B cell (primary cell): ENCODE data around the gene PCDH1. TPM values are rescaled to one million over a fixed set of nuclear protein-coding genes. Genes with fewer than 3 reads are reported as not detected.

Source experiments
- ATAC-seq: fragments of 200-7000 bp; cut with Tn5 transposase; one replicate; pipeline ENCODE4 v1.10.0; 2021; ENCODE audit warnings: low read depth, mild to moderate bottlenecking, moderate number of reproducible peaks, moderate library complexity
- CTCF ChIA-PET: fragments of 350-600 bp; sonication (Branson Sonifier 250); formaldehyde crosslinking; loops from one replicate; lab custom pipeline; 2021; ENCODE audit warnings: antibody characterized with exemption, inconsistent platforms; lab: Charles Lee
- POLR2A ChIA-PET: fragments of 350-600 bp; sonication (Branson Sonifier 250); formaldehyde crosslinking; loops from one replicate; lab custom pipeline; 2021; ENCODE audit warnings: antibody characterized with exemption; lab: Charles Lee
- DNase-seq: peaks from one replicate; pipeline ENCODE4 v3.0.0; 2013
- H2AFZ ChIP-seq: 2 replicates; pipeline ENCODE4 v1.6.1; 2012; ENCODE audit warnings: mild to moderate bottlenecking, low read depth, low read length; ENCODE audit not compliant: insufficient read depth, poor library complexity, severe bottlenecking
- H3K27ac ChIP-seq, 2 donors: 1 replicate in 1 of 2; 2 replicates in 1 of 2; pipeline ENCODE4 v1.5.1; 2012 to 2013; ENCODE audit warnings: low read length in 2 of 2, mild to moderate bottlenecking in 2 of 2, moderate library complexity in 1 of 2
- H3K27me3 ChIP-seq, 4 experiments: fragments of 200-600 bp in 1 of 4; sonication (generic) in 1 of 4; replicated peaks in 1 of 4; 1 replicate in 2 of 4; 2 replicates in 2 of 4; pipeline versions ENCODE4 v1.6.1 to v1.7.0; 2013 to 2016; ENCODE audit warnings: low read length in 3 of 4, mild to moderate bottlenecking in 2 of 4, mixed read lengths in 1 of 4, moderate library complexity in 1 of 4; ENCODE audit not compliant: insufficient read depth in 4 of 4, control insufficient read depth in 3 of 4; ENCODE audit errors: control extremely low read depth in 1 of 4
- H3K36me3 ChIP-seq, 2 experiments: replicated peaks in 1 of 2; 1 replicate in 1 of 2; 2 replicates in 1 of 2; pipeline versions ENCODE4 v1.6.1 to v1.7.1; 2013; ENCODE audit warnings: low read length in 1 of 2; ENCODE audit not compliant: insufficient read depth in 2 of 2, control insufficient read depth in 1 of 2; ENCODE audit errors: control extremely low read depth in 1 of 2, extremely low read depth in 1 of 2
- H3K4me1 ChIP-seq, 2 donors: fragments of 200-600 bp in 1 of 2; sonication (generic) in 1 of 2; 1 replicate in 1 of 2; 2 replicates in 1 of 2; pipeline versions ENCODE4 v1.5.1 to v1.6.1; 2013 to 2017; ENCODE audit warnings: low read length in 2 of 2; ENCODE audit not compliant: control insufficient read depth in 2 of 2, insufficient read depth in 2 of 2
- H3K4me2 ChIP-seq: replicated peaks from 2 replicates; pipeline ENCODE3; 2012; ENCODE audit warnings: mild to moderate bottlenecking, low read depth, low read length; ENCODE audit not compliant: poor library complexity, severe bottlenecking
- H3K4me3 ChIP-seq, 5 experiments: fragments of 200-600 bp in 1 of 5; sonication (generic) in 1 of 5; 1 replicate in 3 of 5; 2 replicates in 2 of 5; pipeline versions ENCODE4 v1.5.1 to v1.7.0; 2011 to 2016; ENCODE audit warnings: low read length in 4 of 5, mild to moderate bottlenecking in 4 of 5, low read depth in 2 of 5, control low read depth in 1 of 5, moderate library complexity in 1 of 5; ENCODE audit not compliant: insufficient read depth in 1 of 5; ENCODE audit errors: control extremely low read depth in 1 of 5, extremely low read depth in 1 of 5
- H3K79me2 ChIP-seq: fragments of 200-600 bp; sonication (generic); one replicate; pipeline ENCODE4 v1.6.0; 2016; ENCODE audit warnings: low read length; ENCODE audit not compliant: control insufficient read depth, insufficient read depth
- H3K9ac ChIP-seq: fragments of 200-600 bp; sonication (generic); 2 replicates; pipeline ENCODE4 v1.6.1; 2017; ENCODE audit warnings: mild to moderate bottlenecking, low read length, moderate library complexity
- H3K9me3 ChIP-seq, 3 donors: one replicate each; pipeline versions ENCODE4 v1.6.1 to v1.7.1; 2013; ENCODE audit warnings: low read length in 2 of 3; ENCODE audit not compliant: control insufficient read depth in 2 of 3, insufficient read depth in 1 of 3; ENCODE audit errors: control extremely low read depth in 1 of 3
- H4K20me1 ChIP-seq: 2 replicates; pipeline ENCODE4 v1.6.0; 2012; ENCODE audit warnings: mild to moderate bottlenecking, low read length; ENCODE audit not compliant: insufficient read depth, control insufficient read depth, poor library complexity, severe bottlenecking
- H3K27ac Mint-ChIP-seq: one replicate; pipeline ENCODE4 v1.8.0; 2021; ENCODE audit warnings: mixed read lengths
- H3K27me3 Mint-ChIP-seq: one replicate; pipeline ENCODE4 v1.8.0; 2021; ENCODE audit warnings: mixed read lengths
- H3K4me1 Mint-ChIP-seq: one replicate; pipeline ENCODE4 v1.8.0; 2021; ENCODE audit warnings: mixed read lengths
- H3K4me3 Mint-ChIP-seq: one replicate; pipeline ENCODE4 v1.8.0; 2021; ENCODE audit warnings: mixed read lengths
- H3K9me3 Mint-ChIP-seq: one replicate; pipeline ENCODE4 v1.8.0; 2022; ENCODE audit warnings: mixed read lengths; ENCODE audit not compliant: insufficient read depth
- CTCF ChIP-seq: fragments of 200-600 bp; IDR thresholded peaks from one replicate; pipeline ENCODE4 v1.8.0; 2022; ENCODE audit warnings: antibody characterized with exemption, mild to moderate bottlenecking
- EZH2 ChIP-seq: IDR thresholded peaks from 2 replicates; pipeline ENCODE4 v1.6.1; 2012; ENCODE audit warnings: borderline replicate concordance, low read depth, mild to moderate bottlenecking, moderate library complexity, low read length; ENCODE audit not compliant: insufficient read depth, poor library complexity, severe bottlenecking
- WGBS: methylation state at CpG from one replicate; pipeline ENCODE4 v1.1.5; 2013; ENCODE audit warnings: missing lambda C conversion rate; ENCODE audit not compliant: insufficient coverage; 5-methylcytosine and 5-hydroxymethylcytosine counted together
- intact Hi-C: fragments of 100-400 bp; cut with micrococcal nuclease; formaldehyde crosslinking; loops from one replicate; pipeline ENCODE4 v1.10.0; 2022
- polyA plus RNA-seq: library from polyadenylated mRNA; depleted of rRNA; stranded (reverse); fragments of >200 nt; gene quantifications from 2 replicates; pipeline ENCODE4 v1.2.3, GENCODE V29; 2012
- total RNA-seq, 2 donors: library from RNA; stranded (reverse); fragments of 120-200 nt in 1 of 2; gene quantifications; 1 replicate in 1 of 2; 2 replicates in 1 of 2; pipeline versions ENCODE4 v1.2.3 to v1.2.4, GENCODE V29; 2013 to 2022

The PCDH1 gene
- total and polyA plus RNA-seq, 2 donors (not counting 1 experiment from before 2014, with no cell fraction given), result 0.06 TPM; not detected in 1

GRCh38 chr5:141876628-141877355 lies 1.4 kb downstream of the PCDH1 start:
- no peaks in the 10 kb centered on the region for H3K79me2 ChIP-seq
- peaks cover 75% of the 10 kb centered on the region for H3K27me3 Mint-ChIP-seq
- H3K9me3 Mint-ChIP-seq, result no peaks in the 10 kb centered on the region
- no peak overlapping the region for H3K27ac ChIP-seq
- TF ChIP-seq CTCF (no peak), EZH2 (peak; percentile 58)
- peak overlapping the region; percentile 80 for H3K4me2 ChIP-seq
- ChIA-PET POLR2A (no interaction called here), CTCF (interaction anchor here (0.9 to 6.3 kb wide), 6 partner anchors 19 to 268 kb away, joined by 3 to 103 read pairs (median 25); partner anchors contain the start of gene RNF14)
- peaks cover 29% of the 10 kb centered on the region for H3K4me1 Mint-ChIP-seq
- H3K4me3 Mint-ChIP-seq, result peak overlapping the region; percentile 79
- no peak overlapping the region for H3K27ac Mint-ChIP-seq
- intact Hi-C loops, result loop anchor here (5.0 kb wide), 1 partner anchor 46 kb away; the partner anchor contains the start of gene DELE1
- peaks cover 5% of the 10 kb centered on the region for H4K20me1 ChIP-seq
- H3K27me3 ChIP-seq, result peaks cover 0 to 74% (median 41%) of the 10 kb centered on the region in 4 experiments
- H2AFZ ChIP-seq, result peak overlapping the region; percentile 3
- WGBS, result 7% methylated on average over 42 of the region's 42 CpGs
- H3K4me3 ChIP-seq, result peak overlapping the region in 1 of 5 experiments; percentile 19
- peaks cover 0 to 16% (median 0%) of the 10 kb centered on the region in 3 donors for H3K9me3 ChIP-seq
- H3K36me3 ChIP-seq, result no peaks in the 10 kb centered on the region
- DNase-seq (peak; percentile 39), ATAC-seq (no peak)
- H3K9ac ChIP-seq, result peak overlapping the region; percentile 4
- peaks cover 36% of the 10 kb centered on the region in 2 donors for H3K4me1 ChIP-seq
